OCI-LY3 (cell line): ENCODE measurements around the gene NRXN3.

Experiments used
- H2AFZ ChIP-seq: fragments of 200-600, 300-600 bp; shearing (Covaris generic); 2 replicates; pipeline ENCODE4 v1.6.0; 2014; ENCODE audit warnings: antibody characterized with exemption, low read depth, low read length
- H3K27ac ChIP-seq: fragments of 200-600, 300-600 bp; sonication (generic); 2 replicates; pipeline ENCODE4 v1.5.1; 2014; ENCODE audit warnings: mild to moderate bottlenecking, low read length, moderate library complexity, mixed read lengths
- H3K27me3 ChIP-seq: fragments of 200-600, 300-600 bp; sonication (generic); 2 replicates; pipeline ENCODE4 v1.6.1; 2014; ENCODE audit warnings: low read depth, low read length, mixed read lengths
- H3K36me3 ChIP-seq: fragments of 200-600, 300-600 bp; sonication (generic); replicated peaks from 2 replicates; pipeline ENCODE3; 2014; ENCODE audit warnings: low read depth, low read length, mixed read lengths
- H3K4me1 ChIP-seq: fragments of 300-600, 200-600 bp; sonication (generic); 2 replicates; pipeline ENCODE4 v1.6.1; 2014; ENCODE audit warnings: low read length, mixed read lengths
- H3K4me2 ChIP-seq: fragments of 200-600, 300-600 bp; sonication (generic); 2 replicates; pipeline ENCODE4 v1.6.1; 2014; ENCODE audit warnings: low read length, mixed read lengths
- H3K4me3 ChIP-seq: fragments of 300-600, 200-600 bp; sonication (generic); 2 replicates; pipeline ENCODE4 v1.5.1; 2014; ENCODE audit warnings: antibody characterized with exemption, mild to moderate bottlenecking, low read length, moderate library complexity
- H3K79me2 ChIP-seq: fragments of 300-600, 200-600 bp; shearing (Covaris generic); 2 replicates; pipeline ENCODE4 v1.6.1; 2014; ENCODE audit warnings: mild to moderate bottlenecking, low read length, mixed read lengths
- H3K9ac ChIP-seq: fragments of 300-600, 200-600 bp; shearing (Covaris generic); 2 replicates; pipeline ENCODE4 v1.6.0; 2014; ENCODE audit warnings: mild to moderate bottlenecking, low read length, moderate library complexity
- H3K9me3 ChIP-seq: fragments of 200-600, 300-600 bp; shearing (Covaris generic); 2 replicates; pipeline ENCODE4 v1.6.1; 2014; ENCODE audit warnings: low read length, mixed read lengths; ENCODE audit not compliant: insufficient read depth
- H4K20me1 ChIP-seq: fragments of 200-600, 300-600 bp; sonication (generic); 2 replicates; pipeline ENCODE4 v1.6.1; 2016; ENCODE audit warnings: low read length, mixed read lengths; ENCODE audit not compliant: insufficient read depth
- CTCF ChIP-seq: fragments of 200-600, 300-600 bp; sonication (generic); IDR thresholded peaks from 2 replicates; pipeline ENCODE4 v1.5.1; 2014; ENCODE audit warnings: antibody characterized with exemption, low read length, low read depth
- EZH2phosphoT487 ChIP-seq: fragments of 200-600 bp; shearing (Covaris generic); IDR thresholded peaks from 2 replicates; pipeline ENCODE4 v1.6.1; 2018; ENCODE audit warnings: antibody characterized with exemption, mixed run types, low read depth

The NRXN3 gene

GRCh38 chr14:78713716-78714115 is 543.5 kb downstream of the NRXN3 start:
- Histone ChIP-seq H3K27me3 (no peaks in the 10 kb centered on the region), H3K4me1 (no peaks in the 10 kb centered on the region)
- TF ChIP-seq EZH2phosphoT487 = no peak
- TF ChIP-seq CTCF = no peak

GRCh38 chr14:78714711-78715110 is 544.5 kb downstream of the NRXN3 start:
- H3K79me2 ChIP-seq = no peaks in the 10 kb centered on the region

More at GRCh38 chr14:78713716-78714115, 543.5 kb downstream of the NRXN3 start:
- H3K9me3 ChIP-seq = no peaks in the 10 kb centered on the region
- no peak overlapping the region for H2AFZ ChIP-seq
- H3K79me2 ChIP-seq = no peaks in the 10 kb centered on the region
- H3K4me3 ChIP-seq = no peak overlapping the region
- no peaks in the 10 kb centered on the region for H4K20me1 ChIP-seq
- no peaks in the 10 kb centered on the region for H3K36me3 ChIP-seq
- no peak overlapping the region for H3K4me2 ChIP-seq
- no peak overlapping the region for H3K27ac ChIP-seq
- no peak overlapping the region for H3K9ac ChIP-seq

GRCh38 chr14:78721756-78722480 is 551.7 kb downstream of the NRXN3 start:
- H3K4me3 ChIP-seq = no peak overlapping the region
- no peak overlapping the region for H3K9ac ChIP-seq
- TF ChIP-seq CTCF (no peak), EZH2phosphoT487 (no peak)

More at GRCh38 chr14:78714711-78715110, 544.5 kb downstream of the NRXN3 start:
- no peak overlapping the region for H3K9ac ChIP-seq
- no peaks in the 10 kb centered on the region for H3K4me1 ChIP-seq
- no peaks in the 10 kb centered on the region for H3K27me3 ChIP-seq
- H3K27ac ChIP-seq = no peak overlapping the region
- TF ChIP-seq EZH2phosphoT487 (no peak), CTCF (no peak)
- no peaks in the 10 kb centered on the region for H4K20me1 ChIP-seq
- no peak overlapping the region for H3K4me3 ChIP-seq
- no peaks in the 10 kb centered on the region for H3K36me3 ChIP-seq
- no peak overlapping the region for H2AFZ ChIP-seq
- H3K9me3 ChIP-seq = no peaks in the 10 kb centered on the region
- H3K4me2 ChIP-seq = no peak overlapping the region

GRCh38 chr14:78725086-78725485 is 554.9 kb downstream of the NRXN3 start:
- H3K4me3 ChIP-seq = no peak overlapping the region
- no peaks in the 10 kb centered on the region for H3K4me1 ChIP-seq
- H3K9ac ChIP-seq = no peak overlapping the region
- no peak overlapping the region for H2AFZ ChIP-seq
- no peak overlapping the region for H3K27ac ChIP-seq
- H4K20me1 ChIP-seq = no peaks in the 10 kb centered on the region
- no peaks in the 10 kb centered on the region for H3K9me3 ChIP-seq
- no peaks in the 10 kb centered on the region for H3K27me3 ChIP-seq
- H3K79me2 ChIP-seq = no peaks in the 10 kb centered on the region
- H3K36me3 ChIP-seq = no peaks in the 10 kb centered on the region
- no peak for TF ChIP-seq CTCF
- H3K4me2 ChIP-seq = no peak overlapping the region

More at GRCh38 chr14:78721756-78722480, 551.7 kb downstream of the NRXN3 start:
- no peak overlapping the region for H3K4me2 ChIP-seq
- no peak overlapping the region for H2AFZ ChIP-seq
- no peaks in the 10 kb centered on the region for H3K4me1 ChIP-seq
- no peak overlapping the region for H3K27ac ChIP-seq
- no peaks in the 10 kb centered on the region for H3K27me3 ChIP-seq
- H3K36me3 ChIP-seq = no peaks in the 10 kb centered on the region
- H3K9me3 ChIP-seq = no peaks in the 10 kb centered on the region
- no peaks in the 10 kb centered on the region for H3K79me2 ChIP-seq
- H4K20me1 ChIP-seq = no peaks in the 10 kb centered on the region
